HL-60 (cell line): ENCODE data around the gene ADAM12.

Source experiments
- CTCF ChIP-seq: IDR thresholded peaks from one replicate; pipeline ENCODE4 v1.5.1; 2011; ENCODE audit warnings: low read length, control low read depth, inconsistent platforms; ENCODE audit not compliant: insufficient read depth
- REST ChIP-seq: IDR thresholded peaks from 2 replicates; pipeline ENCODE4 v1.6.1; 2012; ENCODE audit warnings: low read depth; ENCODE audit not compliant: insufficient replicate concordance

DNA sequence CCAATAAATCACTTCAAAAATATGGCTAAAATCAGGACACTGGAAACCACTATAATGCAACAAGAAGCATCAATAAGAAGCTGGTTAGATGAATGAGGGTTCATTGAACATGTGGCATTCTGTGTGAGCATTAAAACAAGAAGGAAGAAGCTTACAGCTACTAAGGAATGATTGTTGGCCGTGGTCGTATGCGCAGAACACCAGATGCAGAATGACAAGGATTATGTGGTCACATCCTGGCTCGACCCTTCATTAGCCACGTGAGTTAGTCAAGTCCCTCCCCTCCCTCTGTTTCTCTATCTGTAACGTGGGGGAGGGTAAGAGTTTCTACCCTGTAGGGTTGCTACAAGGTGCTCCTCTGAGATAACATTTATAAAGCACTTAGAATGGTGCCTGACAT lies 174.3 kb downstream of the ADAM12 start:
- TF ChIP-seq REST (no peak), CTCF (no peak)
